Suppressor macrophage treated with lipopolysaccharide for 1 hour (primary cell): ENCODE measurements around the gene EXD2.
A peak's percentile ranks its signal among the peaks of the same experiment; 100 is the strongest.
"Not testable (repeated sequence)": the region's sequence is repeated elsewhere in the genome, so short reads cannot be mapped to it uniquely, and the experiment has no call there.

Experiments used
- DNase-seq, 3 donors: peaks; one replicate each; pipeline ENCODE4 v3.0.0-alpha.2; 2020 to 2022

The EXD2 gene, protein sequence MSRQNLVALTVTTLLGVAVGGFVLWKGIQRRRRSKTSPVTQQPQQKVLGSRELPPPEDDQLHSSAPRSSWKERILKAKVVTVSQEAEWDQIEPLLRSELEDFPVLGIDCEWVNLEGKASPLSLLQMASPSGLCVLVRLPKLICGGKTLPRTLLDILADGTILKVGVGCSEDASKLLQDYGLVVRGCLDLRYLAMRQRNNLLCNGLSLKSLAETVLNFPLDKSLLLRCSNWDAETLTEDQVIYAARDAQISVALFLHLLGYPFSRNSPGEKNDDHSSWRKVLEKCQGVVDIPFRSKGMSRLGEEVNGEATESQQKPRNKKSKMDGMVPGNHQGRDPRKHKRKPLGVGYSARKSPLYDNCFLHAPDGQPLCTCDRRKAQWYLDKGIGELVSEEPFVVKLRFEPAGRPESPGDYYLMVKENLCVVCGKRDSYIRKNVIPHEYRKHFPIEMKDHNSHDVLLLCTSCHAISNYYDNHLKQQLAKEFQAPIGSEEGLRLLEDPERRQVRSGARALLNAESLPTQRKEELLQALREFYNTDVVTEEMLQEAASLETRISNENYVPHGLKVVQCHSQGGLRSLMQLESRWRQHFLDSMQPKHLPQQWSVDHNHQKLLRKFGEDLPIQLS

DNA sequence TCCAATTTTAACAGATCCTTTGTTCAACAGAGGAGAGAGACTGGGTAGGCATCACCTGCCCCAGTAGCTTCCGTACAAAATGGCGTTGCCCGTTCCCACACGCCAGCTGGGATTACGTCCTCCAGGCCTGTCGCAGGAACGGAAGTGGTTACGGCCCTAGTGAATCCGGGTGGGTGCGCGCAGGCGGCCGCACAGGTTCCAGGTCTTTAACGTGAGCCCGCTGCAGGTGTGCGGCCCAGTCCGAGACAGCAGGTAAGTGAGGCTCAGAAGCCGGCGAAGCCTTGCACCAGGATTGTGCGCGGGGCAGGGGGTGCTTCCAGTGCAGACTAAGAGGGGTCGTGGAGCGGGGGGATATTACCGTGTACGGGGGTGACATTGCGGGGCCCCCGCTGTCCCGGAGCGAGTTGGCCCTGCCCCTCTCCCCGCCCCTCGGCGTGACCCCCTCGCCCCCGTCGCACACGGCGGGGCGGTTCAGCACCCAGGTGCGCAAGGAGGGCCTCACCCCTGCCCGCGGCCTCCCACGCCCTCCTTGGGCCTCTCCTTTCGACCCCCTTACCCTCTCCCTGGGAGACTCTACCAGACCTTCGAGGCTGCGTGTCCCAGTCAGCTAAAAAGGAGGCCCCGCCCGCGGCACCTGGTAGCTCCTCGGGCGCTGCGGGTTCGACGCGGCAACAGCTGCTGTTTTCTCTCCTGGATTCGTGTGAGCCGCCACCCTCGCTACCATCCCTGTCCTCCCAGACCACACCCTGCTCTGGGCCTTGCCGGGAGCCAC lies at the start of gene EXD2:
EXD2 (plus strand) TSS at position 159 of the 772 bp plus-strand sequence. CDS start 17,973 bp downstream, outside the sequence.
- peak; percentile 66 to 77 (median 72) for DNase-seq

DNA sequence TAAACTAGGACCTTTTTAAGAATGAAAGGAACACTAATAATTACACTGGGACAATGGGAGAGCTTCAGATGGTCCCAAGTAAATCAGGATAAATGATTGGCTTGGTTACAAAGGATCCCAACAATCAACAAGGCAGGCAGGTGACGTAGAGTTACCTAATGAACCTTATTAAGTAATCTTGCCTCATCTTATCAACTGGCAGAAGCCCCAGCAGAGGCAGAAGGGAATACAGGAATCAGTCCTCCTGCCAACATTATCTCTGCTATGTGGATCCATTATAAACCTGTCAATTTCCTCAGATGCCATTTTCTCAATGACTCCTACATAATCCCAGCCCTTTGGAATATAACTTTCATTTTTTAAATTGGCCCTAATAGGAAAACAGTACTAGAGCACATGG lies 49.7 kb upstream of the EXD2 start:
- DNase-seq, result no peak

DNA sequence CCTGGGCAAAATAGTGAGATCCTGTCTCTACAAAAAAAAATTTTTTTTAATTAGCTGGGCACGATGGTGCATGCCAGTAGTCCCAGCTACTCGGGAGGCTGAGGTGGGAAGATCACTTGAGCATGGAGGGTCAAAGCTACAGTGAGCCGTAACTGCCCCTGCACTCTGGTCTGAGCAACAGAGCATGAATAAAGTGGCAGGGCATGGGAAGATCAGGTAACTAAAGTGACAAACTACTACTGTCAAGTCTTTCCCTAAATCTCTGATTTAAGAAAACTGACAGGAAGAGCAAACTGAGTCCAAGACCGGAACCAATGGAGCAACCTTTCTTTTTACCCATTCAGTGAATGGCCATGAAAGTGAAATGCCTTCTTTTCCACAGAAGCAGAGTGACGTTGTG lies 49.2 kb upstream of the EXD2 start:
- no peak for DNase-seq

DNA sequence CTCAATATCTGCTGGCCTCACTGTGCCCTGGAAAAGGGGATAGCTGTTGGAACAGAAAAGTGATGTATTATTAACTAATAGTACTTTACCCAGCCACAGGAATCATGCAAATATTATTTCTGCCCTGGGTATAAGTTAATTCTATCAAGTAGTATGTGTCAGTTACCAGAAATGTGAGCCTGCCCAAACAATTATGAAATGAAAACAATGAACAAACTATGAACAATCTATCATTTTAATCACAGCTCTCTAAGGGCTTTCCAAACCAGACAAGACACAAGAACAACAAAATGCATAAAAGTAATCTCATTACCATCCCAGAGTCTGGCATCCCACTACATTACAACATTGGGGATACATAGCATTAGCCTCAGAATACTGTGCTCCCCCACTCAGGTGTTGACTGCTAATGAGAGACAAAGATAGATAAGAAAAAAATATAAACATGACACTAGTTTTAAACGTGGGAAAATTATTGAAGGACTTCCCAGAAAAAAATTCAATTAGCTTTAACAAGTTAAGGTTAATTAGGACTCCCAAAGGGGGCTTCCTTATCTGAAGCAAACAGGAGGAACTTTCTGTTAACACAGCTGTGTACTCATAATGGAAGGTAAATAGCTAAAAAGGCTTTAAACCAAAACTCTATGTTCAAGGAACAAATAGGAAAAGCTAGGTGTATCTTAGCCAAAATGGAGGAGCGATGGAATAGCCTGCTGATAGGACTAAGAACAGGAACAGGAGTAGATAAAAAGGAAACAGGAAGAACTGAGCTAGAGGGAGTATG lies 41.6 kb upstream of the EXD2 start:
- DNase-seq, result no peak

DNA sequence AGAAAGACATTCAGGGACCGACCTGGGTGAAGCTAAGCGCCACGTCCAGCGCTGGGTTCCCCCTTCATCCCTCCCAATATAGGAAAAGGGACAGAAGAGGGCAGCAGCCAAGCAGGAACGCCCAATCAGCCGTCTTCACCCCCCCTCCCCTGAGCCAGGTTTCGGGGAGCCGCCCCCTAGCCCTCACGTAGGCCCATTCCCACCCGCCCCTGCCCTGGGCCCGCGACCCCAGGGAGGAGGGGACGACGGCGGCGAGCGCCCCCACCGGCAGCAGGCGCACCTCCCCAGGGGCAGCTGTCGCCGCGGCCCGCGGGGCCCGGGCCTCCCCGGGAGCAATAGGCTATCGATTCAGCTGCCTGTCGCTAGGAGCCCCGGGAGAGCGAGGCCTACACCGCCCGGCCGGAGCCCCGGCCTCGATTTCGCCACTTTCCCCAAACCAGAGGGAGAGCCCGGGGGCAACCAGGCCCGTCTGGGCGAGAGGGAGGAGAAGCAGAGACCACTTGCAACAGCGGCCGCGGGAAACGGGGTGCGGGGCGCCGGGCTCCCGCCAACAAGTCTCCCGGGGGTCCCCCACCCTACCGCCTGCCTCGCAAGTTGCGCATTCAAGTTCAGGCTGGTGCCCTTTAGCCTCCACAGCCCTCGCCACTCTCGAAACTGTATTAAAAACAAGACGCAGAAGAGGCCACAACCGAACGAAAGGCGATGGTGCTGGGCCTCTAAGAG lies 39.7 kb upstream of the EXD2 start:
- DNase-seq, result peak; percentile 81 to 92 (median 84)

DNA sequence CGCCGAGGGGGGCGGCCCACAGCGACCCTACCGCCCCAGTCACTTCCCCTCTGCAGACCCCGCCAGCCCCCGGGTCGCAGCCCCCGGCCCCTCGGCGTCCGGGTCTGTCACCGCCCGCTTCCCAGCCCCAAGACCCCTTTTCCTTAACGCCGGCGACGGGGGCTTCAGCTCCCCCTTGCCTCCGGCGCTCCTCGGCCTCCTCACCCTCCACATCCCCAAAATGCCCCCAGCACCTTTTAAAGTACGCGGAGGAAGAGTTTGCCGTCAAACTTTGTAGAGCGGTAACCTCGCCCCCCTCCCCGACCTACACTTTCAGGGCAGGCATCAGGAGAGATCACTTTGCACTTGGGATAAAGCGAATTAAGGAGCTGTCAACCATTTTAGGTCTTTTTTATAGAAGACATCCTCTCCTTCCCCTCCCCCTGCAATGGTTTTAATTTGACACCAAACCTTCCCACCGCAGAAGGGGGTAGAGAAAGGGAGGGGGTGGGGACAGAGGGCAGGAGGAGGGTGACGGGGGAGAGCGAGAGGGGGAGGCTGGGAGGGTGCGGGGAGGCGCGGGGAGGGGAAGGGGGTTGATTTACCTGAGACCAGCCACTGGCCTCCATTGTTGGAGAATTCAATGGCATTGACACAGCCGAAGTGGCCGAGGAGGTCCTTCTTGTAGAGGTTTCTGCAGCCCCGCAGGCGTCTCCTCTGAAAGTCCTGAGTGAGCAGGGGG lies 39.0 kb upstream of the EXD2 start:
- DNase-seq, result peak in 1 of 3 donors; percentile 24

DNA sequence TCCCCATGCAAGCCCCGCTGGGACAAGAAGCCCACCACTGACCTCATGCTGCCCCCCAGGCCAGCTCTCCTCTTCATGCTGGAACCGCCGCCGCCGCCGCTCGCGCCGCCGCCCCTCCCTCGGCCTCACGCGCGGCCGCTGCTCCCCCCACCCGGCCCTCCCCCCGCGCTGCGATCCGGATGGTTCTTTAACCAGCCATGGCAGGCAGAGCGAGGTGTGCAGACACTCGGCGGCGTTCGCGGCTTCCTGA lies 38.5 kb upstream of the EXD2 start, which contains the start of gene DCAF5:
DCAF5 (minus strand) TSS at position 218 of the 250 bp plus-strand sequence; CDS start at position 77, 141 bp downstream.
- no peak for DNase-seq

DNA sequence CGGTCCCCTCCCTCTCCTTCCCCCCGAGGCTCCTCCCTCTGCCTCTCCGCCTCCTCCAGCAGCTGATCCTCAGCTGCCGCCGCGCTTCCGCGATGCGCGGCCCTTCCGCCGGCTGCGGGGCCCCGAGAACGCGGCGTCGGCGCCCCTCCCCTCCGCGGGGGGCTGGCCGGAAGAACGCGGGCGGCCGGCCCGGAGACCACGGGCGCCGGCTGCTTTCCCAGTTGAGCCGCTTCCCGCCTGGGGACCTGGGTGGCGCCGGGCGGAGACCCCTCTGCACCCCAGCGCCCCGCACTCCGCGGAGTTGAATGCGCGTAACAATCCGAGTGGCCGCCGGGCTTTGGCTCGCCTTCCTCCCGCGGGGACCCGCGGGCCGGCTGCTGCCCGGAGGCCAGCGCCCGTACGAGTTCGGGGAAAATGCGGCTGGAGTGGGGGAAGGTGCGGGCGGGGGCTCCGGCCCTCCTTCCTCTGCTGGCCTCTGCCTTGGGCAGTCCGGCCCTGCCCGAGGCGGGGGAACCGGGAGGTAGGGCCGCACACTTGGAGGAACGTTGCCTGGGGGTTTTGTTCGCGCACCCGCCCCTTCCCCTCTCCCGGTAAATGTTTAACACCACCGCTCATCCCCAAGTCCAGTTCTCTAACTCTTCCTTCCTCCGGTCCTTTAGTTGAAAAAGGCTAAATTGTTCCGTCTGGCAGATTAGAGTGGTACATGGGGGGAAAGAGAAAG lies 38.0 kb upstream of the EXD2 start:
- DNase-seq, result peak; percentile 91 to 95 (median 91)

DNA sequence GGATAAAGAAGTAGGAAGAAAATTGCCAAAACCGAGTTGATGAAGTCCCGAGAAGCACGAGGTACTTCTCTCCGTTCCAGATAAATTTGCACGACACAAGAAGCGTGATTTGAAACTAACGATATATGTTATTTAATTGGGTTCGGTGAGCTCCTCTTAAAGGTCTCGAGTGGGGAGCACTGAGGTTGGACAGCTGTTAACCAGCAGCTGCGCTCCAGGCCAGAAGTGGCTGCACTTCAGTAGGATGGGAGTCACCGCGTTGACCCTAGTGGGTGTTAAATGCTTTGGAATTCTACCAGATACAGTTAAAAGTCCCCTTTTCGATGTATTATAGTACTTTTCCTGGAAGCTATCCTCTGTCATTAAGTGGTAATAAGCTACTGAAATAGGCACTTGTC lies 37.4 kb upstream of the EXD2 start:
- peak; percentile 26 to 39 (median 27) for DNase-seq

DNA sequence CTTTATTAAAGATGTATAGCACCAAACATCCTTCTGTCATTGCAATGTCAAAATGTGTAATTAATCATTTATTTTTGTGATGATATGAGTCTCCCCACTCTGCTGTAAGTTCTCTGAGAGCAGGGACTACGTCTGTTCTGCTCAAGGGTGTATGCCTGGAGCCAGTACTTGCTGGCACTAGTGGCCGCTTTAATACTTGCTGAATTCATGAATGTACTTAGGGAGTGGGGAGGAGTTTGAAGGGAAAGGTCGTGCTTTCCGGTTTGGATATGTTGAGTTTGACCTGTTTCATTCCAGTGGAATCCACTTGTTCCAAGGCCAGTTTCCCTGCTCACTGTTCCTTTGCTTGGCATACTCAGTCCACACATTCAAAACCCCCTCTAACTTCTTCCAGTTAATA lies 36.5 kb upstream of the EXD2 start:
- DNase-seq, result no peak

DNA sequence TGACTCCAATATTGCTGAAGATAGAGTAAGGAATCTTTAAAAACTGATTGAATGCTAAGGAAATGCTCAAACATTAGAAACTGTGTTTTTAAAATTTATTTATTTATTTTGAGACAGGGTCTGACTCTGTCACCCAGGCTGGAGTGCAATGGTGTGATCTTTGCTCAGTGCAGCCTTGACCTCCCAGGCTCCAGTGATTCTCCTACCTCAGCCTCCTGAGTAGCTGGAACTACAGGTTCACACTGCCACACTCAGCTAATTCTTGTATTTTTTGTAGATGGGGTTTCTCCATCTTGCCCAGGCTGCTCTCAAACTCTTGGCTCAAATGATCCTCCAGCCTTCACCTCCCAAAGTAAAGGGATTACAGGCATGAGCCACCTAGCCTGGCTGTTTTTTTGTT lies 35.1 kb upstream of the EXD2 start:
- DNase-seq, result no peak

DNA sequence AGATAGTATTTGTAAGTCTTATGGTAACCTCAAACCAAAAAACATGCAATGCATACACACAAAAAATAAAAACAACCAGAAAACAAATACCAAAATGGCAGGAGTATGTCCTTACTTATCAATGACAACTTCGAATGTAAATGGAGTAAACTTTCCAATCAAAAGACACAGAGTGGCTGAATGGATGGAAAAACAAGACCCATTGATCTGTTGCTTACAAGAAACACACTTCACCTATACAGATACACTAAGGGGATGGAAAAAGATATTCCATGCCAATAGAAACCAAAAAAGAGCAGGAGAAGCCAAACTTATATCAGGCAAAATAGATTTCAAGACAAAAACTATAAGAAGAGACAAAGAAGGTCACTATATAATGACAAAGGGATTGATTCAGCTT lies 29.7 kb upstream of the EXD2 start:
- DNase-seq, result no peak

DNA sequence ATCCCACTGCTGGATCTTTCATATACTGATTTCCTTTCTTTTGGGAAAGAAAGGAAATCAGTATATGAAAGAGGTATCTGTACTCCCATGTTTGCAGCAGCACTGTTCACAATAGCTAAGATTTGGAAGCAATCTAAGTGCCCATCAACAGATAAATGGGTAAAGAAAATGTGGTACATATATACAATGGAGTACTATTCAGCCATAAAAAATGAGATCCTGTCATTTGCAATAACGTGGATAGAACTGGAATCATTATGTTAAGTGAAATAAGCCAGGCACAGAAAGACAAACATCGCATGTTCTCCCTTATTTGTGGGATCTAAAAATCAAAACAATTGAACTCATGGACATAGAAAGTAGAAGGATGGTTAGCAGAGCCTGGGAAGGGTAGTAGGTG lies 25.5 kb upstream of the EXD2 start:
- not testable (repeated sequence) for DNase-seq

DNA sequence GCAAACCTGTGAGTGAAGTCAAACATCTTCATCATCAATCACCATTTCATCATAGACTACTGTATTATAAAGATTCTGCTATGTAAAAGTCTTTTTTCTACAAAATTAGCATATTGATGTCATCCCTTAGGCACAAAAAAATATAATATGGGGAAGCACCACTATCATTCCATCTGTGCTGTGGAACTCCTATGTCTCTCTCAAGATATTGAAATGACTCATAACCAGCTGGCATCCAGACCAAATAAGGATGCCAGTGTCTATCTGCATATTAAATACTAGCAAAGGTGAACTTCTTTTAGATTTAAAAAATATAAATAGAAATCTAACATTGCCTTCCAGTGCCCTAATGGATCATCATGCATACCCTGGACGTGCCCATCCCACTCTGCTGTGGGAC lies 20.5 kb upstream of the EXD2 start:
- DNase-seq, result peak in 1 of 3 donors; percentile 32

DNA sequence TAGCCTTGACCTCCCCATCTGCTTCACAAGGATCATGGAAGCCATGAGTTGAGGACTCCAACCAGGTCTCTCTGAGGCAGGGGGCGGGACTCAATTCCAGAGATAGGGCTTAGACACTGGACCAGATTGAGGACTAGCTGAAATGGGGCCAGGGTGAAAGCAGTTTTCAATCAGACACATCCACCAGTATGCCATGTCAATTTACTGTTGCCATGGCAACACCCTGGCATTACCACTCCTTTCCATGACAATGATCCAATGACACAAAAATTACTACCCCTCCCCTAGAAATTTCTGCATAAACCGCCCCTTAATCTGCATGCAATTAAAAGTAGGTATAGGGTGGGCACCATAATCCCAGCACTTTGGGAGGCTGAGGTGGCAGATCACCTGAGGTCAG lies 19.7 kb upstream of the EXD2 start:
- no peak for DNase-seq

DNA sequence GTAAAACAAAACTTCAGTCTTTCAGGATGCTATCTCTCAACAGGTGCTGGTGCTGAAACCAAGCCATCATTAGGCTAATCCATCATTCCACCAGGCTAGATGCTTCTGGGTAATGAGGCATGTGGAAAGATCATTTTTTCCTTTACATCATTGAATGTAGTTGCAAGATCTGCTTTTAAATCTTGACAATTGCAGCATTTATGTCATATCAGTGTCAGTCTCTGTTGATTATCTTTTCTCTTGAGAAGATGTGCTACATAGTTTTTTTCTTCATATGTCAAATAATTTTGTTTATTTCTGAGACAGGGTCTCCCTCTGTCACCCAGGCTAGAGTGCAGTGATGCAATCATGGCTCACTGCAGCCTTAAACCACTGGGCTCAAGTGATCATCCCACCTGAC lies 16.2 kb upstream of the EXD2 start:
- DNase-seq, result no peak

DNA sequence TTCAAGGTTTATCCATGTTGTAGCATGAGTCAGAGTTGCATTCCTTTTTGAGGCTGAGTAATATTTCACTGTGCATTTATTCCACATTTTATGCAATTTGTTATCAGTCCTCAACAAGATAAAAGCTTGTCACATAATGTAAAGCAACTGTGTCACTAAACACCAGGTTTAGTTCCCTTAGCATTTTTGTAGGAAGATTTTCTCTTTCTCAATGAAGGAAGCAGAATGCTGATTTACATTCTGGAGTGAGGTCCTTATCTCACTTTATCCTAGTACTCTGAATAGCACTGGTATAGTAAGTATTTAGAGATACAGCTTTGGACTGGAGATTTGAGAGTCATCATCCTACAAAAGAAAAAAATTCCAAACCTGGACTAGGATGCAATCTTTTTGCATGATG lies 9.8 kb upstream of the EXD2 start:
- no peak for DNase-seq

DNA sequence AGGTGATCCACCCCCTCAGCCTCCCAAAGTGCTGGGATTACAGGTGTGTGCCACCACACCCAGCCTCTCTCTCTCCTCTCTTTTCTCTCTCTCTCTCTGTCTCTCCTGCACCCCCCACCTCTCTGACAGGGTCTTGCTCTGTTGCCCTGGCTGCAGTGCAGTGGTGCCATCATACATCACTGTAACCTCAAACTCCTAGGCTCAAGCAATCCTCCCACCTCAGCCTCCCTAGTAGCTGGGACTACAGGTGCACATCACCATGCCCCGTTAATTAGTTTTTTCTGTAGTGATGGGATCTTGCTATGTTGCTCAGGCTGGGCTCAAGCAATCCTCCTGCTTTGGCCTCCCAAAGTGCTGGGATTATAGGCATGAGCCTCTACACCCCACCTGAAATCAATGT lies 8.7 kb upstream of the EXD2 start:
- not testable (repeated sequence) for DNase-seq

DNA sequence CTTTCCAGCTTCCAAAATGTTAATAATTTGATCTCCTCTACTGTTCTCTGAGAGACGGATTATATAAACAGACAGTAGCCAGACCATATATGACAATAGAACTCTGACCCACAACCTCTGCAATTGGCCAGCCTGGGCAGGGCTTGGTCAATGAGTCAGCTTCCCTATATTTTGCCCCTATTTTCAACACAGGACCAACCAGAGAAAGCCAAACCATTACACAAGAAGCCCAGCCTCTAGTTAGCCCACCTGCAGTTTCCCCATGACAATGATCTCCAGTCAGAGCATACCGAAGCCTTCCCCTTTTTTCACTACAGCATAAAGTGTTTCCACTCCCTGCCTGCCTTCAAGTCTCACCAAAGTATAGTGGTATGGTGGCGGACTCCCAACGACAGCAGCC lies 7.6 kb upstream of the EXD2 start:
- peak; percentile 70 to 78 (median 75) for DNase-seq

DNA sequence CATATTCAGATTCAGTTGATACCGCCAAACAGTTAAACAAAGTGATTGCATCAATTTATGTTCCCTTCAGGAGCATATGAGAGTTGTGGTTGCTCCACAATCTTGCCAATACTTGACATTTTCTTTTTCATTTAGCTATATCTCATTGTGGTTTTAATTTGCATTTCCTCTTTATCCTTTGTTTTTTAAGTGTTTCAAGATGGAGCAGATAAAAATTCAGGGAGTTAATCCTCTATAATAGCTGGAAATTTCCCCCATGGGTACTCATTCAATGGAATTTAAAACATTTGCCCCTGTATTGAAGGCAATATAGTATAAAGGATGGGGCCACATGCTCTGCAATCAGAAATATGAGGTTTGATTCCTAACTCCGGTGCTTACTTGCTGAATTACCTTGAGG lies 1.1 kb upstream of the EXD2 start:
- DNase-seq, result no peak

DNA sequence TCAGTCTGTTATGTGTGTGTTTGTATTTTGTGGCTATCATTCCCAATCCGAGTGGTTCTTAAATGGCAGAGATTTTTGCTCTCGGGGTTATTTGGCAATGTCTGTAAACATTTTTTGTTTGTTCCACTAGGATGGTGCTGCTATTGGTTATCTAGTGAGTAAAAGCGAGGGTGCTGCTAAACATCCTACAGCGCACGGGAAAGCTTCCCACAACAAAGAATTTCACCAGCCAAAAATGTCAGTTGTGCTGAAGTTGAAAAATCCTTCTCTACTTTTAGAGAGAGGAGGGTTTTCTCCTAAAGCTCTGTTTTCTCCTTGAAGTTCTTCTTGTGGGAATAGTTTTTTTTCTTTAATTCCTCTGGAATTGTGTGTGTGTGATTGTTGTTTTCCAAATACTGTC lies 2.4 kb downstream of the EXD2 start:
- DNase-seq, result no peak
